Activated CD4-positive, CD25-positive, alpha-beta regulatory T cell treated with anti-CD3 and anti-CD28 coated beads, Interleukin-2, amount 50 U/mL, for 72 hours (primary cell): ENCODE data around the gene NEK7.
"Not testable (repeated sequence)": the region's sequence is repeated elsewhere in the genome, so short reads cannot be mapped to it uniquely, and the experiment has no call there.

Experiments used
- DNase-seq: peaks from one replicate; pipeline ENCODE4 v3.0.0; 2021

NEK7 gene

GRCh38 chr1:198212126-198212525 lies 55.3 kb downstream of the NEK7 start:
- DNase-seq = no peak

- DNase-seq = no peak
These were observed 55.9 kb downstream of the NEK7 start for GRCh38 chr1:198212675-198213074.

DNA sequence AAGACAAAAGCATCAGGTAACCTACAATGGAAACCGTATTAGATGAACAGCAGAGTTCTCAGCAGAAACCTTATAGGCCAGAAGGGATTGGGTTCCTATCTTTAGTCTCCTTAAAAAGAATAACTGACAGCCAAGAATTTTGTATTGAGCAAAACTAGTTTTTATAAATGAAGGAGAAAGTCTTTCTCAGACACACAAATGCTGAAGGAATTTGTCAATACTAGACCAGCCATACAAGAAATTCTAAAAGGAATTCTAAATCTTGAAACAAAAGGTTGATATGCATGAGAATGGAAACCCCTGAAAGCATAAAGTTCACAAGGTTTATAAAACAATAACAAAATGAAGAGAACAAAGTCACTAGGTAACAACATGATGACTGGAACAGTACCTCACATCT lies 58.1 kb downstream of the NEK7 start:
- DNase-seq = no peak

GRCh38 chr1:198220428-198220827 lies 63.6 kb downstream of the NEK7 start:
- no peak for DNase-seq

GRCh38 chr1:198227010-198227409 lies 70.2 kb downstream of the NEK7 start:
- not testable (repeated sequence) for DNase-seq

- not testable (repeated sequence) for DNase-seq
These were observed 70.7 kb downstream of the NEK7 start for GRCh38 chr1:198227454-198227853.

- DNase-seq = no peak
These were observed 72.1 kb downstream of the NEK7 start for GRCh38 chr1:198228925-198229324.

- no peak for DNase-seq
These were observed 75.0 kb downstream of the NEK7 start for GRCh38 chr1:198231779-198232178.

DNA sequence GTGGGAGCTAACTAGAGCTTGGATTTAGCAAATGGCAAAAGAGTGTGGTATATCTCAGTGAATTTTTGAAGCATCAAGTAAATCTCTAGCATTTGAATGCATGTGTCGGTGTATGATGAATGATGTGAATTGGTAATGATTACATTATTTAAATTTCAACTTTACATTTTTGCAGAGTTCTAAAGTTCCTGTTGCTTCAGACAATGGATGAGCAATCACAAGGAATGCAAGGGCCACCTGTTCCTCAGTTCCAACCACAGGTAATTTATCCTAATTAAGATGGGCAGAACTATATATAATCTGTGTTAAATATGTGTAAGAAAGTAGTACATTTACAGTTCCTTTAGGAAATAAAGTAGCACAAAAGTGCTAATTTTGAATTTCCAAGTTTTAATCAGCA lies 75.6 kb downstream of the NEK7 start:
- DNase-seq = no peak

DNA sequence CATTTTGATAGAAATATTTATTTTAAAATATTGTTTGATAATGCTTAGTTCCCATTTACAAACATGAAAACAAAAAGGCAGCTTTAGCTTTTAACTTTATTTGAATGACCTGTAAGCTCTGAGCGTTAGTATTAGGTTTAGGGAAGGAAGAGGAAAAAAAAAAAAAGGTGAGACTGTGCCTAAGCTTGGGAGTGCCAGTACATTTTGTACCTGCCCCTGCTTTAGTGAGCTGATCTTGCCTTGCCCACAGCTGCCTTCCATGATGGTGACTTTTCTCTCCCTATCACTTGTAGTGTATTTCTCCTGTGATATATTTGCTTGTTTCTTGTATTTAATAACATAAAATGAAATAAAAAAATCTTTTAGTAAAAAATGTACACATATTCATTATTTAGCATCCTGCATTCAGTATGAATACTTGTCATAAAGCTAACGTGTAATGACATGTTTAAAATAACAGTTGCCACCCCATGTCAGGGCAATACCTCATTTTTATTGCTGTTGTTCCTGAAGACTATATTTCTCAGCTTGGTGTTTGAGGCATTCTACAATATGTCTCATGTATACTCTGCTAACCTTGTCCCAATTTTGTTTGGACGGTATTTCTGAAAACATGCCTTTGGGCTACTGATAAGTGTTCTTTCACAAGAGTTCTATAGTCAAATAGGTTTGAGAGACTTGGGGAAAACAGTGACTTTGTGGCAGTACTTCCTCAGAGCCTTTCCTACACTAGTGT lies 76.3 kb downstream of the NEK7 start:
- DNase-seq = no peak

- no peak for DNase-seq
These were observed 77.9 kb downstream of the NEK7 start for GRCh38 chr1:198234520-198235251.

DNA sequence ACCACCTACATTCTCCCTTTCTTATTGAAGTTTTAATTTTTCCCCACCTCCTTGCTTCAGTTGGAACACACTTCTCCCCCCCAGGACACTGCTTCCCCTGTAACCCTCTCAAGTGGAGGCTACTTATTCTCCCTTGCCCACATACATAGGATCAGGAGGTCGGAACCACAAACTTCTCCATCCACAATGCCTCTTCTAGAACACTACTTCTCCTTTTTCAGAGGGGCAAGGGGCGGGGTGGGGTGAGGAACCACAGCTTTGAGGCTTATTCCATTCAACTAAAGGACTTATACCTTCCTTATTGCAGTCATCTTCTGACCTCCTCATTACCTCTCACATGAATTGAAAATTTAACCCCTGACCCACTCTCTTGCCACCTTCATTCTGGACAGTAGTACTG lies 81.3 kb downstream of the NEK7 start:
- no peak for DNase-seq

- no peak for DNase-seq
These were observed 84.8 kb downstream of the NEK7 start for GRCh38 chr1:198241553-198241952.

DNA sequence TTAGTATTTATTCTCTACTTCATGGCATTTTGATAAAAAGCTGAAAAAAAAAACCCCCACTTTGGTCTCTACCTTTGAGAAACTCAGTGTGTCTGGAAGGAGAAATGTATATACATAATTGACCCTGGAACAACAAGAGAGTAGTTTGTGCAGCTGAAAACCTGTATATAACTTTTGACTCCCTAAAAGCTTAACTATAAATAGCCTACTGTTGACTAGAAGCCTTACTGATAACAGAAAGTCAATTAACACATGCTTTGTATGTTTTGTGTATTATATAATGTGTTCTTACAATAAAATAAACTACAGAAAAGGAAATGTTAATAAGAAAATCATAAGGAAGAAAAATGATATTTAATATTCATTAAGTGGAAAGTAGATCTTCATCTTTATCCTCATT lies 88.0 kb downstream of the NEK7 start:
- no peak for DNase-seq

GRCh38 chr1:198245379-198245778 lies 88.6 kb downstream of the NEK7 start:
- no peak for DNase-seq

DNA sequence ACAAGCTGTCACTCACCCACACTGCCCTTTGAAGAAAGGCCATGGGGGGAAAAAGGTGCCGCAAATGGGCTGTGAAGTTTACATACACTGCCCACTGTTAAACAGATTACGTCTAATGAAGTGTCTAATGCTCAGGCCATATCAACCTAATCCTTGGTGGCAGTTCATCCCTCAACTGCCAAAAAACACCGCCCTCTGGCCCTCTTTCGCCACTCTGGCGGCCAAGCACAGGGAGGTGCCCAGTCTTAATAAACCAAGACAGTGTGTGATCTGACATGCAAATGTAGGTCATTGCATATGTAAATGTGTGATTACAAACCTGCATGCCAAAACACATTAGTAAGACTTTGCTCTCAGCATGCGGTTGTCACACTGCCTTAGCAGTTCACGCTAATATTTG lies 89.5 kb downstream of the NEK7 start:
- no peak for DNase-seq

DNA sequence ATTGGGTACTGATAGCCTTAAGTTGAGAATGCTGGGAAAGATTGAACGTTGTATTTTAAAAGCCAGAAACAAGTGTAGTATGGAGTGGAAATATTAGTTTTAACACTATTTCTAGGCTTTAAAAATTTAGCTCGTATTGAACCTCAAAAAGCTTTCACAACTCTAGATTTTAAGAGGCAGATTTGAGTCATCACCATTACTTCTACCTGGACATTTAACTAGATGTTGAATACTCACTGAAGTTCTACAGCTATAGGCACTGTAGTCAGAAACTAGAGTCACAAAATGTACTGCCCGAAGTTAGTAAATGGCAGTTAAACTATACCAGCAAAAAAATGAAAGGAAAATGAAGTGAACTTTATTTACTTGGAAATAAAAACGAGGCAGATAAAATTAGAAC lies 96.5 kb downstream of the NEK7 start:
- no peak for DNase-seq

- no peak for DNase-seq
These were observed 96.9 kb downstream of the NEK7 start for GRCh38 chr1:198253668-198254067.

- no peak for DNase-seq
These were observed 97.7 kb downstream of the NEK7 start for GRCh38 chr1:198254521-198254920.

DNA sequence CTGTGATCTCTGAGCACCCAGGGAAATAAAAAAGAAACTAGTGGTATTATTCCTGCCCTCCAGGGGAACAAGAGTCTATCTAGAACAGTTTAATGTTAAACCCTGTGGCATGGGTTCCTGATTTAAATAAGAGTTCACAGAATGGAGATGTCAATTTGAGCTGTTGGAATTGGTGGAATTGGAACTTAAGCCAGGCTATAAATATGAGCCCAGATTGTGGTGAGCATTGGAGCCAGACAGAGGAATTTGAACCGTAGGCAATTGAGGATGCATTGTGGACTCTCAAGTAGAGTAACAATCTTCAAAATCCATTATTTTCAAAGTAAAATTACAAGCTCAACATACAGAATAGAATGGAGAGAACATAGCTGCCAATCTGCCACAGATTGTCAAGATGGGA lies 98.2 kb downstream of the NEK7 start:
- no peak for DNase-seq

GRCh38 chr1:198255784-198256183 lies 99.0 kb downstream of the NEK7 start:
- no peak for DNase-seq

- DNase-seq = no peak
These were observed 101.7 kb downstream of the NEK7 start for GRCh38 chr1:198258491-198258890.

- no peak for DNase-seq
These were observed 102.7 kb downstream of the NEK7 start for GRCh38 chr1:198259333-198260074.

DNA sequence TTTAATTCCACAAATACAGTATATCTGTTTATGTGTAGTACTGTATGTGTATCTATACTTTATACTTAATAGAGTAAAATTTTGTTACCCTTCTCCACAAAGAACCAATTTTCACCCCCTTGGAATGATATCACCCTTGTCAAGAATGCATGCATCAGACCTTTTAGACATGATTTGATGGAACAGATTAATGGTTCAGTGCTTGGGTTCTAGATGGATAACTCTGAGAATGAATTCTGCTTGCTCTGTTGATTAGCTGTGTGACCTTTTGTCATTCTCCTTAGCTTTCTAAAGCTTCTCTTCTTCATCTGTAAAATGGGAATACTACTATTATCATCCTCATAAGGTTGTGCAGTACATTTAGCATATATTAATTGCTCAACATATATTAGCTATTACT lies 105.1 kb downstream of the NEK7 start:
- no peak for DNase-seq
